Cerebellar nuclear complex (tissue), 1 donor: Measurements from ENCODE around the gene DOCK3.
"Not testable (repeated sequence)": the region's sequence is repeated elsewhere in the genome, so short reads cannot be mapped to it uniquely, and the experiment has no call there.

Experiments used
- DNase-seq, 2 experiments: peaks; one replicate each; lab custom pipeline; 2025; lab: John Stamatoyannopoulos, UW

The DOCK3 gene

DNA sequence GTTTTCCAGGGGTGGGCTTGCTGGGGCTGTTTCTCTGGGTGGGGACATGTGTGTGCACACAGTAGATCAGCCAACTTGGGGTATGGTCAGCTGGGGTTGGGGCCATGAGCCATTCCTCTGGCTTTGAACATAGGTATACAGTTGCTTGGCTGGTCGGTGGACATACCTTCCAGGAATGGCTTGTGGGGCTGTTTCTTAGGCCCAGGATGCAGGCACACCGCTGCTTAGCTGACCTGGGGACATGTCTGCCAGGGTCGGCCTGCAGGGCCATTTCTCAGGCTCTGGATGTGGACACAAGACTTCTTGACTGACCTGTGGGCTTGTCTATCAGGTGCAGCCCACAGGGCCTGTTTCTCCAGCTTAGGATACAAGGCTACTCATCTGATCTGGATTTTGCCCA lies 130.6 kb downstream of the DOCK3 start:
- DNase-seq, result no peak

GRCh38 chr3:50806031-50806430 lies 131.3 kb downstream of the DOCK3 start:
- no peak for DNase-seq

GRCh38 chr3:50806806-50807205 lies 132.1 kb downstream of the DOCK3 start:
- no peak for DNase-seq

- DNase-seq, result no peak
Measured at GRCh38 chr3:50807266-50807665, 132.5 kb downstream of the DOCK3 start.

DNA sequence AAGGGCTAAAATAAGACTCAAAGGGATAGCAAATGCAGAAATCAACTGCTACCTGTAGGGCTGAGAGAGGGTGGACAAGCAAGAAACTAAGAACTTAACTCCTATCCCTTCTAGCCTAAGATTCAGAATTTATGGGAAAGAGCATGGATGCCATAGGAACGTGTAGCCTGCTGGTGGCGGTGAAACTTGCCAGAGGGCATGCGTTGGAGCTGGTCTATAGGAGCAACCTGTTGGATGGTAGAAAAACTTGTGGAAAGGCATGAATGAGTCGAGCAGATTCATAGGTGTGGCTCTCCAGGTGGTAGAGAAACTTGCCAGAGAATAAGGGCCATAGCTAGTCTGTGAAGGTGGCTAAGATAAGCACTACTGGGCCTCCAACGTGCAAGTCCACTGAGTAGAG lies 137.2 kb downstream of the DOCK3 start:
- no peak for DNase-seq

DNA sequence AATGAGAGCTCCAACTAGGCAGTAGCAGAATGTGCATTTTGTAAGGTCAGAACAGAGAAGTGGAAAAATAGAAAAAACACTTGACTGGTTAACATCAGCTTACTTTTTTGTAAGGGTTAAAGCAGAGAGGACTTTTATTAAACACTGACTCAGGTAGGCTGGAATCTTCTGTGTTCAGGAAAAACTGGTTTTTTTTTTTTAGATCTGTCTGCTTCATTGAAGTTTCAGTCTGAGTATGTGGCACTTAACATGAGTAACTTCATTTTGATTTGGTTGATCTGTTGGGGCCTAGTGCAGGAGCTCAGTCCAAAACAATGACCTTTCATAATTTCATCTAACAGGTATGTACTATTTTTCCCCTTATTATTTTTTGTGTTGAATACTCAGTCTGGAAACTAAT lies 141.1 kb downstream of the DOCK3 start:
- DNase-seq, result no peak

GRCh38 chr3:50816894-50817293 lies 142.2 kb downstream of the DOCK3 start:
- no peak for DNase-seq

DNA sequence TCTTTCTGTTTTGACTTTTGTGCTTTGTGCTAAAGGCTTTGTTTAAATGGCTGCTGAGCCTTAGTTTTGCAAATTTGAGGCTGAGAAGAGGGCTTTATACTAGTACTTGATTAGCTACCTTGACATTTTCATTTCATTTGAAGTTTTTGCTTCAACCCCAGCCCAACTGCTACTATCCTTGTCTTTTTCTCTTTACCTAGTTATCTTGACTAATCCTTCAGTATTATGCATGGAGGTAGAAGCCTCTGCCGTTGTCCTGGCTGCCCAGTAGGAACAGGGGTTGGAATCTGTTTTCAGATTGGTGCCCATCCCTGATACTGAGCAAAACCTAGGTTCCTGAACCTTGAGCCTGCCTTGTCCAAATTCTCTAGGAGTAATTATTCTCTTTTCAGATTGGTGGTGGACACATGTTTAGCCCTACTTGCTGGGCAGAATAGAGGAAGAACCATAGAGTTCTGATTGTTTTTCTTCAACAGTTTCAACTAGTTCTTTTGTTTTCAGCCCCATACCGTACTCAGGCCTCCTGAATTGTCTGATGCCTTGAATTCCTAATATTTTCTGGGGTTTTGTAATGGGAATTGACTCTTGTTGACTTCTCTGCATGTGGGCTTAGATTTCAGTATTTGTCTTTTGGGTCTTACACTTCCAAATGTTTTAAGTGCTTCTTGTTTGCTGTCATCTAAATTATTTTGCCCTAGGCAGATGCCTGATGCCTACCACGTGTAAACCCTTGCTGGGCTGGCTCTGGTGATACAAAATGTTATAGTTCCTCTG lies 143.2 kb downstream of the DOCK3 start:
- DNase-seq, result no peak

DNA sequence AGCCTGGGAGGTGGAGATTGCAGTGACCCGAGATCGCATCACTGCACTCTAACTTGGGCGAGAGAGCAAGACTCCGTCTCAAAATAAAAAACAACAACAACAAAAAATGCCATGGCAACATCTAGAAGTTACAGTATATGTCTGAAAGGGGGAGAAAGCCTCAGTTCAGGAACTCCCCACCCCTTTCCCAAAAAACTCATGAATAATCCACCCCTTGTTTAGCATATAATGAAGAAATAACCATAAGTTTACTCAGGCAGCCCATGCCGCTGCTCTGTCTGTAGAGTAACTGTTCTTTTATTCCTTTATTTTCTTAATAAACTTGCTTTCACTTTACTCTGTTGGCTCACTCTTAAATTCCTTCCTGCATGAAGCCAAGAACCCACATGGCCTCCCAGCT lies 145.2 kb downstream of the DOCK3 start:
- no peak for DNase-seq

GRCh38 chr3:50825841-50826240 lies 151.1 kb downstream of the DOCK3 start:
- no peak for DNase-seq

GRCh38 chr3:50830451-50830850 lies 155.7 kb downstream of the DOCK3 start:
- no peak for DNase-seq

GRCh38 chr3:50831009-50831408 lies 156.3 kb downstream of the DOCK3 start:
- DNase-seq, result not testable (repeated sequence)

DNA sequence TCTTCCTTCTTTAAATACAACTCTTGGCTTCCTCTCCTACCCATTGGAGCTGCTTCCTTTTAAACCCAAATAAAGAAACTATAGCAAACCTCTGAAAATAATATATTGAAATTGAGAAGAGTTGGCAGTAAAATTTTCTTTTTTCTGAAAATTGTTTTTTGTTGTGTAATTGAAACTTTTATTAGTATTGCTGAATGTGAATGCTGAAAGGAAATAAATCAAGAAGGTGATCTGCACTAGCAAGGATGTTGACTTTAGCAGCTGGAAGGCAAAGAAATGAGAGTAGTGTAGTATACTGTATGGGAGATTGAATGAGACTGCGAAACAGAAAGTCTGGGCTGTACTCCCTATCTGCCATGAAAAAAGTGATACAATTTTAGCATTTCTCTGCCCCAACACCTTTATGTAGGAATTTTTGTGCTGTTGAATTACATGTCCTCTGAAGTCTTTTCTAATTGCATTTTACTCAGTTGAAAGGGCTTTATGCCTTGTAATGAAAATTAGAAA lies 166.3 kb downstream of the DOCK3 start:
- DNase-seq, result no peak

GRCh38 chr3:50848308-50848707 lies 173.6 kb downstream of the DOCK3 start:
- no peak for DNase-seq

DNA sequence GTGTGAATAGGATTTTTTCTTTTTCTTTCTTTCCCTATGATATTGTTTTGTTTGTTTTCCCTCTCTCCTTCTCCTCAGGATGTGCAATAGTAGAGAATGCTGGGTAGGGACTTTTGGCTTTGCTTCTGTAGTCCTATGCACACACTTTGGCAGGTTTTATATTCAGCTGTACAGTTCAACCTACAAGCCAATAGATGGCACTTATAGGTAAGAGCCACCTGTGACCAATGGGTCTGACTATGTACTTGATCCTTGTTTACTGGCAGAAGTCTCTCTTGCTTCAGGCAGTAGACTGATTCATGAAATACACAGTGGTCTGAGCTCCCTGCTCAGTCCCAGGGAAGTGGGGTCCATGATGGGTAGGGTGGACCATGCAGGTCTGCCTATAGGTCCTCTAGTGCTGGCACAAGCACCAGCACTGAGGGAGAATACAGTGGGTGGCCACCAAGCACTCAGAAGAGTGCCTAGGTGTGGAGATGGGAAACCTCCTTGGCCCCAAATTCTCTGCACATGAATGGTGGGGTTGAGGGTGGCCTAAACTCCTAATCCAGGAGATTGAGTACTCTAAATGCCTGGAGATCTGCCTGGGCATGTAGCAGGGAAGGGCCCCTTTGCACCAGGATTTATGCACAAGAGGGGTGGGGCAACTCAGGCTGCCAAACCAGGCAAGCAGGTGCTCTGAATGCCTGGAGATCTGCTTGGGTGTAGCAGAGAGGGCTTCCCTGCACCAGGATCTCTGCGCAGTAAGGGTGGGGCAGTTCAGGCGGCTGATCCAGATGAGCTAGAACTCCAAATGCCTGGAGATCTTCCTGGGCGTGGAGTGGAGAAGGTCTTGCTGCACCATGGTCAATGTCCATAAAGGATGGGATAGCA lies 176.1 kb downstream of the DOCK3 start:
- no peak for DNase-seq

- no peak for DNase-seq
Measured at GRCh38 chr3:50853936-50854335, 179.2 kb downstream of the DOCK3 start.

DNA sequence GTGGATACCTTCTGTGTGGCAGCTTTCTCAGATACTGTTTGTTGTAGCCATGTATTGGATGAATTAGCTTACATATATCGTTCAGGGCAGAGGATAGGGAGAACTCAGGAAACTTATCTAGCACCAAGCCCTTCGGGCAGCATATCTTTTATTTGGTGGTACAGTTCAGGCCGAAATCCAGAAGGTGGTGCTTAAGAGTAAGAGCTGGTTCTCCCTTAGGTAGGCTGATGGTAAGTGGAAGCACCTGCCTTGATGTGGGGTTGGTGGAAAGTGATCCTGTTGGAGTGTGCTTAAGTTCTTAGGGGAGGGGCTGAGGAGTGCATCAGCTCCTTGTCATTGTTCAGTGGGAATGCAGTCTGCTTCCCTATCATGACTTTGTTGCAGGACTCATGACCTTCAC lies 187.5 kb downstream of the DOCK3 start:
- no peak for DNase-seq

DNA sequence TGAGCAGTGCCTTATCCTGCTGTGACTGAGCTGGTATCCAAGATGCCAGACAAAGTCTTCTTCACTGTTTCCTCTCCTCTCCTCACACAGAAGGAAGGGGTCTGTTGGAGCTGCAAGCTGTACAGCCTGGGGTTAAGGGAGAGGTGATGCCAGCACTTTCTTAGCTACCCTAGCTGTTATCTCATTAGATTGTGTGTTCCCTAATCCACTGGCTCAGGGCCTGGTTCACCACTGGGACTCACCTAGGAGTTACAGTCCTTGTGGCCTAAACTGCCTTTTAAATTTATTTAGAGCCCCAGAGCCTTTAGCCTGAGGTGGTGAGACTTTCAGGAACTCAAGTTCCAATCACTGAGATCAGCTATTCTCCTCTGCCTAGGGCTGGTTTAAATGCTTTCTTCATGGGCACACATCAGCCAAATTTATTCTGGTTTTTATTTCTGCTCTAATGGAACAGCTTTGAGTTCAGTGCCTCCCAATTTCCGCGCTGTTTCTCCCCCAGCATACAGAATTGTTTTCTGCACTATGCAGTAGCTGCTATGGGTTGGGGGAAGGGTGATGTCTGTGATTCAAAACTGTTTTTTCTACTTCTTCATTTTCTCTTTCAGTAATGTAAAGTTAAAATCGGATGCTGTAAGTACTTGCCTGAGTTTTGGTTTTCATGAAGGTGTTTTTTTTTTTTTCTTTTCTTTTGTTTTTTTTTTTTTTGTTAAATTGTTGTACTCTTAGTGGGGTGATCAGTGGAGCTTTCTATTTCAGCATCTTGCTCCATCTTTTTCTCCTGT lies 198.8 kb downstream of the DOCK3 start:
- DNase-seq, result no peak

- not testable (repeated sequence) for DNase-seq
Measured at GRCh38 chr3:50874876-50875275, 200.1 kb downstream of the DOCK3 start.

DNA sequence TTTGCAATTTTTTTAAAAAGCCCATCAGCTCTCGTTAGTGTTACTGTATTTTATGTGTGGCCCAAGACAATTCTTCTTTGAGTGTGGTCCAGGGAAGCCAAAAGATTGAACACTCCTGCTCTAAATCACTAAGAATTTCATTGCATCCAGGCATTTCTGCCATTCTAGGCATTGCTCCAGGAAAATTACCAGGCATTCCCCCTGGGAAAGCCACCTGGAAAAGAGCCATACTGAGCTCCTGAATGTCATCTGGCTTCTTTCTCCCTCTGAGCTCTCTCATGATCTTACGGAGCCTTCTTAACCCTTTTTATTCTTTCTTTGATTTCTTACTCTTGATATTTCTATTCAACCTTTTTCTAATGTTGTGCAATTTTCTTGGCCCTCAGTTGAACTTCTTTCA lies 202.2 kb downstream of the DOCK3 start:
- no peak for DNase-seq

GRCh38 chr3:50882733-50883132 lies 208.0 kb downstream of the DOCK3 start:
- not testable (repeated sequence) for DNase-seq

GRCh38 chr3:50883755-50884154 lies 209.0 kb downstream of the DOCK3 start:
- no peak for DNase-seq
